Panc1 (cell line): ENCODE measurements around the gene SPEG.

ENCODE experiments used
- POLR2AphosphoS5 ChIP-seq: IDR thresholded peaks from 2 replicates; pipeline ENCODE4 v1.6.1; 2012; ENCODE audit warnings: mild to moderate bottlenecking, low read depth, low read length, moderate library complexity
- SIN3A ChIP-seq: IDR thresholded peaks from 2 replicates; pipeline ENCODE4 v1.6.1; 2012; ENCODE audit warnings: low read depth, mild to moderate bottlenecking, low read length, moderate library complexity, borderline replicate concordance; ENCODE audit not compliant: insufficient read depth
- TCF7L2 ChIP-seq: IDR thresholded peaks from 2 replicates; pipeline ENCODE4 v1.6.1; 2011; ENCODE audit warnings: mild to moderate bottlenecking, low read depth, low read length, inconsistent platforms
- TF ChIP-seq, protein P1 (sequence below): fragments of 450-650 bp; IDR thresholded peaks from 2 replicates; pipeline ENCODE4 v1.5.1; 2017; ENCODE audit warnings: mild to moderate bottlenecking
- TF ChIP-seq, protein P2 (sequence below), 2 experiments: IDR thresholded peaks; 2 replicates each; pipeline ENCODE4 v1.6.1; 2011 to 2012; ENCODE audit warnings: low read depth in 2 of 2, control low read depth in 1 of 2, low read length in 1 of 2, mild to moderate bottlenecking in 1 of 2, moderate library complexity in 1 of 2; ENCODE audit not compliant: insufficient read depth in 1 of 2

DNA sequence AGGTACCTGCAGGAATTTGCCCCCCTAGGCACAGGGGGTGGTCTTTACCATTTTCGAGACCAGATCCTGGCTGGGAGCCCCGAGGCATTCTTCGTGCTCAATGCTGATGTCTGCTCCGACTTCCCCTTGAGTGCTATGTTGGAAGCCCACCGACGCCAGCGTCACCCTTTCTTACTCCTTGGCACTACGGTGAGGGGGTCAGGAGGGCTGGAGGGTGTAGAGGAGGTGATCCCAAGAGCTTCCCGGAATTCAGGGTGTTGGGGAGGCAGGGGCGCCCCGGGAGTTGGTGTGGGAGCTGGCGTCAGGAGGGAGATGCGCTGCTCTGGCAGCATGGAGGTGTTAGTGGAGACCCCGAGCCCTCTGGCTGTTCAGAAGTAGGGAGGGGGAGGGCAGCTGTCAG is 67.2 kb downstream of the SPEG start:
- TF ChIP-seq, protein P1, sequence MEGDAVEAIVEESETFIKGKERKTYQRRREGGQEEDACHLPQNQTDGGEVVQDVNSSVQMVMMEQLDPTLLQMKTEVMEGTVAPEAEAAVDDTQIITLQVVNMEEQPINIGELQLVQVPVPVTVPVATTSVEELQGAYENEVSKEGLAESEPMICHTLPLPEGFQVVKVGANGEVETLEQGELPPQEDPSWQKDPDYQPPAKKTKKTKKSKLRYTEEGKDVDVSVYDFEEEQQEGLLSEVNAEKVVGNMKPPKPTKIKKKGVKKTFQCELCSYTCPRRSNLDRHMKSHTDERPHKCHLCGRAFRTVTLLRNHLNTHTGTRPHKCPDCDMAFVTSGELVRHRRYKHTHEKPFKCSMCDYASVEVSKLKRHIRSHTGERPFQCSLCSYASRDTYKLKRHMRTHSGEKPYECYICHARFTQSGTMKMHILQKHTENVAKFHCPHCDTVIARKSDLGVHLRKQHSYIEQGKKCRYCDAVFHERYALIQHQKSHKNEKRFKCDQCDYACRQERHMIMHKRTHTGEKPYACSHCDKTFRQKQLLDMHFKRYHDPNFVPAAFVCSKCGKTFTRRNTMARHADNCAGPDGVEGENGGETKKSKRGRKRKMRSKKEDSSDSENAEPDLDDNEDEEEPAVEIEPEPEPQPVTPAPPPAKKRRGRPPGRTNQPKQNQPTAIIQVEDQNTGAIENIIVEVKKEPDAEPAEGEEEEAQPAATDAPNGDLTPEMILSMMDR, result no peak
- TF ChIP-seq POLR2AphosphoS5, result no peak
- no peak for TF ChIP-seq TCF7L2
- TF ChIP-seq, protein P2, sequence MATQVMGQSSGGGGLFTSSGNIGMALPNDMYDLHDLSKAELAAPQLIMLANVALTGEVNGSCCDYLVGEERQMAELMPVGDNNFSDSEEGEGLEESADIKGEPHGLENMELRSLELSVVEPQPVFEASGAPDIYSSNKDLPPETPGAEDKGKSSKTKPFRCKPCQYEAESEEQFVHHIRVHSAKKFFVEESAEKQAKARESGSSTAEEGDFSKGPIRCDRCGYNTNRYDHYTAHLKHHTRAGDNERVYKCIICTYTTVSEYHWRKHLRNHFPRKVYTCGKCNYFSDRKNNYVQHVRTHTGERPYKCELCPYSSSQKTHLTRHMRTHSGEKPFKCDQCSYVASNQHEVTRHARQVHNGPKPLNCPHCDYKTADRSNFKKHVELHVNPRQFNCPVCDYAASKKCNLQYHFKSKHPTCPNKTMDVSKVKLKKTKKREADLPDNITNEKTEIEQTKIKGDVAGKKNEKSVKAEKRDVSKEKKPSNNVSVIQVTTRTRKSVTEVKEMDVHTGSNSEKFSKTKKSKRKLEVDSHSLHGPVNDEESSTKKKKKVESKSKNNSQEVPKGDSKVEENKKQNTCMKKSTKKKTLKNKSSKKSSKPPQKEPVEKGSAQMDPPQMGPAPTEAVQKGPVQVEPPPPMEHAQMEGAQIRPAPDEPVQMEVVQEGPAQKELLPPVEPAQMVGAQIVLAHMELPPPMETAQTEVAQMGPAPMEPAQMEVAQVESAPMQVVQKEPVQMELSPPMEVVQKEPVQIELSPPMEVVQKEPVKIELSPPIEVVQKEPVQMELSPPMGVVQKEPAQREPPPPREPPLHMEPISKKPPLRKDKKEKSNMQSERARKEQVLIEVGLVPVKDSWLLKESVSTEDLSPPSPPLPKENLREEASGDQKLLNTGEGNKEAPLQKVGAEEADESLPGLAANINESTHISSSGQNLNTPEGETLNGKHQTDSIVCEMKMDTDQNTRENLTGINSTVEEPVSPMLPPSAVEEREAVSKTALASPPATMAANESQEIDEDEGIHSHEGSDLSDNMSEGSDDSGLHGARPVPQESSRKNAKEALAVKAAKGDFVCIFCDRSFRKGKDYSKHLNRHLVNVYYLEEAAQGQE (IDR thresholded peaks at IDR 0.05; ENCODE audit: insufficient read depth in 1 of 2, low read depth in 2 of 2, low read length in 1 of 2), result no peak
- TF ChIP-seq SIN3A, result no peak
